Osteoblast (primary cell): ENCODE data around the gene PPWD1. TPM values are rescaled to one million over a fixed set of nuclear protein-coding genes. Genes with fewer than 3 reads are reported as not detected.
A peak's percentile ranks its signal among the peaks of the same experiment; 100 is the strongest.

Source experiments
- DNase-seq: peaks from one replicate; pipeline ENCODE4 v3.0.0; 2011; ENCODE audit warnings: low spot score, mixed read lengths; ENCODE audit not compliant: insufficient read length; ENCODE audit errors: missing footprints
- H2AFZ ChIP-seq: 2 replicates; pipeline ENCODE4 v1.6.0; 2011; ENCODE audit warnings: mild to moderate bottlenecking, low read length
- H3K27ac ChIP-seq: 2 replicates; pipeline ENCODE4 v1.5.1; 2011; ENCODE audit warnings: mild to moderate bottlenecking, low read depth, low read length, moderate library complexity
- H3K27me3 ChIP-seq: 2 replicates; pipeline ENCODE4 v1.6.0; 2012; ENCODE audit warnings: mild to moderate bottlenecking, control low read depth, inconsistent platforms, low read length, moderate library complexity; ENCODE audit not compliant: insufficient read depth
- H3K36me3 ChIP-seq: 2 replicates; pipeline ENCODE4 v1.5.1; 2011; ENCODE audit warnings: mild to moderate bottlenecking, low read length, control low read depth, moderate library complexity; ENCODE audit not compliant: insufficient read depth
- H3K4me1 ChIP-seq: 2 replicates; pipeline ENCODE4 v1.5.1; 2011; ENCODE audit warnings: mild to moderate bottlenecking, low read length, control low read depth, moderate library complexity; ENCODE audit not compliant: insufficient read depth
- H3K4me2 ChIP-seq: 2 replicates; pipeline ENCODE4 v1.6.0; 2011; ENCODE audit warnings: mild to moderate bottlenecking, low read length; ENCODE audit not compliant: insufficient read depth
- H3K4me3 ChIP-seq: fragments of 200-600 bp; sonication (generic); 3 replicates; pipeline ENCODE4 v1.5.1; 2012; ENCODE audit warnings: mild to moderate bottlenecking, low read length, inconsistent platforms; ENCODE audit not compliant: insufficient read depth
- H3K79me2 ChIP-seq: 2 replicates; pipeline ENCODE4 v1.6.0; 2012; ENCODE audit warnings: mild to moderate bottlenecking, low read length, control low read depth, inconsistent platforms; ENCODE audit not compliant: insufficient read depth
- H3K9me3 ChIP-seq: 2 replicates; pipeline ENCODE4 v1.5.1; 2011; ENCODE audit warnings: low read depth, low read length, control low read depth
- H4K20me1 ChIP-seq: 2 replicates; pipeline ENCODE4 v1.6.0; 2012; ENCODE audit warnings: mild to moderate bottlenecking, low read length, control low read depth; ENCODE audit not compliant: insufficient read depth
- small RNA-seq: library from RNA; depleted of rRNA; stranded (forward); fragments of <200 nt; gene quantifications from one replicate; pipeline ENCODE3, GENCODE V24; 2012
- total RNA-seq: library from RNA; depleted of rRNA; stranded (reverse); fragments of >200 nt; gene quantifications from 2 replicates; pipeline ENCODE4 v1.2.3, GENCODE V29; 2012
- TF ChIP-seq, protein P1 (sequence below): IDR thresholded peaks from 2 replicates; pipeline ENCODE4 v1.5.1; 2011; ENCODE audit warnings: mild to moderate bottlenecking, low read depth, low read length, moderate library complexity; ENCODE audit errors: extremely low read depth

Gene PPWD1
- total RNA-seq, 1 donor = 35.8 TPM

DNA sequence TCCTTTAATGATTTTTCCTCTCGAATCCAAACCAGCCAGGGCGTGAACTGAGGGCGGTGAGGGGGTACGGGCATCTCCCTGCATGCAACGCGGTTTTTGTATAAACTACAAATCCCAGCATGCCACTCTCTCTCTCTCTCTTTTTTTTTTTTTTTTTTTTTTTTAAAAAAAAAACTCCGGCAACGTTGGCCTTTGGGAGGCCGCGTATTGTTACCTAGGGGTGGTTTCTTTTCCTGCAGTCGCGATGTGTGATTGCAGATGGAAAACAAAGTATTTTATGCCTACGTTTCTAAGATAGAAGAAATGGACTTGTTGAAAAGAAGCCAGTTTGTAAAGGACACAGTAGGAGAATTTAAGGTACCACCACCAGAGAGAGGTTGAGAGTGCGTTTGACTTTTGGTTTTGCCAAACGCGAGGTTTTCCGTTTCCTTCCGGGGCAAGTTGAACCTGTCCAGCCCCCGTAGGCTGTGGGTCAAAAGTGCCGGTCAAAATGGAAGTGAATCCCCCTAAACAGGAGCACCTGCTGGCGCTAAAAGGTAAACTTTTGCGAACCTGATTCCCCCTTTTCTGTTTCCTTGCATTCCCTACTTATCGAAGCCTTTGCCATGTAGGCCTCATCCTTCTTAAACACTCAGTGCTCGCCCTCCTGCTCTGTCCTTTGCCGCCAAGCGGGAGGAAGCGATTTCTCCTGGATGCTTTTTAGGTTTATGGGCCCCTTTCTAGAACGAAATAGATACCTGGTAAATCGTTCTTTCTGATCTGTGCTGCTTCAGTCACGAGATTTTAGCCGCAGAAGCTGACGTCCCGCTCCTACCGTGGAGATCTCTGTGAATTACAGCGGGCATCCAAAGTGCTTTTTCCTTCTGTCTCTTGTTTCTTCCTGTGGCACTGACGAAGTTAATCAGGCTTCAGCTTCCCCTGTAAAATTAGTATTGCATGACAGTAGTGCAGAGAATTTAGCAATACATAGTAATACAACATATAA is 61.8 kb downstream of the PPWD1 start, which contains the start of the genes SHLD3 and TRAPPC13:
Gene SHLD3, plus strand, starts transcription at position 457 of the 985 bp plus-strand sequence. CDS start 4,561 bp downstream, outside the sequence.
Gene TRAPPC13, plus strand, starts transcription at position 457 of the 985 bp plus-strand sequence. Its CDS starts 34 bp downstream, at position 491.
- Histone ChIP-seq H3K4me1 (peaks cover 28% of the 10 kb centered on the region), H3K4me2 (peak within 1 kb of the TSS; percentile 97), H3K79me2 (peaks cover 88% of the 10 kb centered on the region), H3K9me3 (no peaks in the 10 kb centered on the region), H4K20me1 (peaks cover 12% of the 10 kb centered on the region), H3K4me3 (peak within 1 kb of the TSS; percentile 98), H3K27ac (peak within 1 kb of the TSS; percentile 93), H3K36me3 (peaks cover 5% of the 10 kb centered on the region), H3K27me3 (no peaks in the 10 kb centered on the region), H2AFZ (peak within 1 kb of the TSS; percentile 89)
- TF ChIP-seq, protein P1, sequence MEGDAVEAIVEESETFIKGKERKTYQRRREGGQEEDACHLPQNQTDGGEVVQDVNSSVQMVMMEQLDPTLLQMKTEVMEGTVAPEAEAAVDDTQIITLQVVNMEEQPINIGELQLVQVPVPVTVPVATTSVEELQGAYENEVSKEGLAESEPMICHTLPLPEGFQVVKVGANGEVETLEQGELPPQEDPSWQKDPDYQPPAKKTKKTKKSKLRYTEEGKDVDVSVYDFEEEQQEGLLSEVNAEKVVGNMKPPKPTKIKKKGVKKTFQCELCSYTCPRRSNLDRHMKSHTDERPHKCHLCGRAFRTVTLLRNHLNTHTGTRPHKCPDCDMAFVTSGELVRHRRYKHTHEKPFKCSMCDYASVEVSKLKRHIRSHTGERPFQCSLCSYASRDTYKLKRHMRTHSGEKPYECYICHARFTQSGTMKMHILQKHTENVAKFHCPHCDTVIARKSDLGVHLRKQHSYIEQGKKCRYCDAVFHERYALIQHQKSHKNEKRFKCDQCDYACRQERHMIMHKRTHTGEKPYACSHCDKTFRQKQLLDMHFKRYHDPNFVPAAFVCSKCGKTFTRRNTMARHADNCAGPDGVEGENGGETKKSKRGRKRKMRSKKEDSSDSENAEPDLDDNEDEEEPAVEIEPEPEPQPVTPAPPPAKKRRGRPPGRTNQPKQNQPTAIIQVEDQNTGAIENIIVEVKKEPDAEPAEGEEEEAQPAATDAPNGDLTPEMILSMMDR = no peak
- no peak for DNase-seq

DNA sequence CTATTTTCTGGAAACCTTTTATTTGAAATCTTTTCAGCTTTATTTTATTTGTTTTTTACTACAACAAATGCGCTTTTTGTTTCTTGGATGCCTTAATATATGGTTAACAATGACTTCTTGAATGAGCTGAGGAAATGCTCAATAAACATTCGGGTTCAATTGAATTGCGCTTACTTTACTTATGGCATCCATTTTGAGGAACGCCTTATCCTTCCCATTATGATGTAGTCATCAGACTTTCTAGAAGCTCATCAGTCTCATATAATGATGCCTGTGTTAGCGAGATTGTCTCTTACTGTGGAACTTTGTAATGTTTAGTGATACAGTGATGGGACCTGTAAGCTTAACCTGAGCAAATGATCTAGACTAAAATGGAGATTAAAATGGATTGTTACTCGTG is 62.6 kb downstream of the PPWD1 start:
- peak overlapping the region; percentile 97 for H3K4me2 ChIP-seq

DNA sequence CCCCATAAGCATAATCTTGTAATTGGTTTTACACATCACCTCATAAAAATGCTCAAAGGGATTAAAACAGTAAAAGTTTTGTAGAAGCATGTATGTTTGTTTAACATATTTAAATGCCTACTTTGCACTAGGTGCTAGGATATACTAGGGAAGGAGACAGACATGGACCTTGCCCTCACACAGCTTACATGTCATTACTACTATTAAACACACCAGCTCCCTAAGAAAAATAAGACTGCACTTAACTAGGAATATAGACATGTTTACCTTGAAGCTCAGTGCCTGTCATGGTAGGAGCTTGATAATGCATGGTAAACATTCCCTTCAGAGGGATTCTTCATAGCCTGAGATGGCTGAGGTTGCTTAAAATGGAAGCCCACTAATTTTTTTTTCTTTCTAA is 67.9 kb downstream of the PPWD1 start:
- peaks cover 4% of the 10 kb centered on the region for H4K20me1 ChIP-seq
- no peak overlapping the region for H3K4me2 ChIP-seq
- H3K27ac ChIP-seq = no peak overlapping the region
- TF ChIP-seq, protein P1 = no peak
- no peak overlapping the region for H2AFZ ChIP-seq
- H3K27me3 ChIP-seq = no peaks in the 10 kb centered on the region
- no peaks in the 10 kb centered on the region for H3K9me3 ChIP-seq
- H3K4me3 ChIP-seq = no peak overlapping the region
- peaks cover 3% of the 10 kb centered on the region for H3K4me1 ChIP-seq
- DNase-seq = no peak
- peaks cover 10% of the 10 kb centered on the region for H3K36me3 ChIP-seq
- H3K79me2 ChIP-seq = peaks cover 53% of the 10 kb centered on the region

More for the DNA sequence above, 62.6 kb downstream of the PPWD1 start:
- Histone ChIP-seq H3K27me3 (no peaks in the 10 kb centered on the region), H3K4me3 (peak overlapping the region; percentile 98), H3K27ac (peak overlapping the region; percentile 93), H2AFZ (peak overlapping the region; percentile 89), H3K79me2 (peaks cover 87% of the 10 kb centered on the region), H4K20me1 (peaks cover 5% of the 10 kb centered on the region), H3K36me3 (peaks cover 9% of the 10 kb centered on the region), H3K4me1 (peaks cover 25% of the 10 kb centered on the region), H3K9me3 (no peaks in the 10 kb centered on the region)
- TF ChIP-seq, protein P1 = no peak
- no peak for DNase-seq

Small RNA genes within 50 kb of the gene (small RNA-seq; reads per million reads assigned to genes)
- not detected for gene RNU6-540P

Other genes starting within 250 kb of the PPWD1 start
- gene ADAMTS6, start 81.4 kb upstream of the PPWD1 start, total RNA-seq = 135 and 150 TPM in 2 replicates
- 8.5 and 11.9 TPM in 2 replicates for gene CENPK, start 128 bp upstream of the PPWD1 start, total RNA-seq
- gene TRIM23, start 61.0 kb downstream of the PPWD1 start, total RNA-seq = 30.4 and 32.1 TPM in 2 replicates
- gene SHLD3, start 61.7 kb downstream of the PPWD1 start, total RNA-seq = 4.3 and 4.4 TPM in 2 replicates
- 24.2 and 26.1 TPM in 2 replicates for gene TRAPPC13, start 61.7 kb downstream of the PPWD1 start, total RNA-seq
- gene SGTB, start 158.8 kb downstream of the PPWD1 start, total RNA-seq = 20.6 and 21.4 TPM in 2 replicates
- gene NLN, start 158.9 kb downstream of the PPWD1 start, total RNA-seq = 32.4 and 35.5 TPM in 2 replicates